ENCODE measurements around the gene GRK6.

Gene GRK6

DNA sequence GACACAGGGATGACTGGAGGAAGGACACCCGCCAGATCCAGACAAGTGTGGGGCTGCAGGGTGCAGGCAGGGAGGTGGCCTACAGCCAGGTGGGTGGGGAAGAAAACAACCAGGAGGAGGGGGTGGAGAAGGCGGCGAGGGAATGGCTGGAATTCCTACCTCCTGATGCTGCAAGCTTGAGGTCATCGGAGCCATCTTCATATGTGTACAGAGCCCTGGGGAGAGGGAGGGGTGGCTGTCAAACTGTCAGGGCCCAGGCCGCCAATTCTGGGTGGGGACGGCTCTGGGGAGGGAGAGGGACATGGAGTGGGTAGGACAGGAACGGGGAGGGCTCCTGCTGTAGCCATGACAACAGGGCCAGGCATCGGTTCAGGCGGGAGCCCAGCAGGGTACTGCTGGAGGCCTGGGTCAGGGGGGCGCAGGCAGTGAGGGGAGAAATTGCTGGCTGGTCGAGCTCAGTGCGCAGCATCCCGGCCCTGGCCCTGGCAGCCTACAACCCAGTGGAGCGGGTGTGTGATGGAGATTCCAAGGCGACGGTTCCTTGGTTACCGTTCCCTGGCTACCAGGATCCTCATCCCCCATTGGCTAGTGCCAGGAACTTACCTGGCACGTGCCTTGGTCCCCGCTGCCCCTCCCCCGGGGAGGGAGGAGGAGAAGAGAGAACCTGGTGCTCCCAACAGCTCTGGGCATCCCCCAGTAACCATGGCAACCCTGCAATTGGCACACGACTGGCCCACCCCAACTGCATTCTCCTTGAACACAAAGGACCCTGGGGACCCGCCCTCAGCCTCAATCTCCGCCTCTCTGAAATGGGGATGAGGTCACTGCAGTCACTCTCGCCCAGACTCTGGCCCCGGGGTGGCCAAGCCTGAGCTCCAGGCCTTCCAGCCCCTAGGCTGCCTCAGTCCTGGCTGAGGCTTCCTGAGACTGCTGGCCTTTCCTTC lies 42.5 kb downstream of the GRK6 start:
- in situ Hi-C loops (cut with MboI; ENCODE audit: low sequenced_read_pairs), result no loop called here

DNA sequence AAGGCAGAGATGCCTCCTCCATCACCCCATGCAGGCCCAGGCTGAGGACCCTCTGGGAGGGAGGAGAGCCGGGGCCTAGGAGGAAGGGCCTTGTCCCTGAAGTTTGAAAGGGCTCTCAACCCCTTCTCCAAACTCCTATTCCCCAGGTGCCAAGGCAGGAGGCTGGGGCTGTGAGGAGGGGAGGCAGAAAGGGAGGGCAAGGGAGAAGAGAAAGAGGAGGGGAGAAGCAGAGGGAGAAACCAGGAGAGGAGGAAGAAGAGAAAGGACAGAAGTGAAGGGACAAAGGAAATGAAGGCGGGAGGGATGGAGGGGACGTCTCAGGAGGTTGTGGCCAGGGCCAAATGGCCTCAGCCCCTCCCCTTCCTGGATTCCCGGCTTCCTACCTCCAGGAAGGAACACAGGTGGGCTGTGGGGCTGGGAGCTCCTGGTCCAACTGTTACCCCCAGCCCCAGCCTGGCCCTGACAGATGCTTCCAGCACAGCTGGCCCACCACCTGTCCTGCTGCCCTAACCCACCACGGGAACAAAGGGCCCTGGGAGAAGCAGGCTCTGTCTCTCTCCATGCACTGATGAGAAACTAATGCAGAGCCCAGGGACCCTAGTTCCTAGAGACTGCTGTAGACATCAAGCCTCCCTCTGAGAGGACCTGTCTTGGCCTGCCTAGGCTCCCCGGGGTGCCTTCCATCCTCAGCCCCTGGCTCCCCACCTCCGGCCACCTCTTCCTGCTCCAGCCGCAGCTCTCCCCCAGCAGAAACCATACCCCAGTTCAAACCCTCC lies 43.5 kb downstream of the GRK6 start:
- in situ Hi-C loops (cut with MboI; ENCODE audit: low sequenced_read_pairs), result no loop called here

DNA sequence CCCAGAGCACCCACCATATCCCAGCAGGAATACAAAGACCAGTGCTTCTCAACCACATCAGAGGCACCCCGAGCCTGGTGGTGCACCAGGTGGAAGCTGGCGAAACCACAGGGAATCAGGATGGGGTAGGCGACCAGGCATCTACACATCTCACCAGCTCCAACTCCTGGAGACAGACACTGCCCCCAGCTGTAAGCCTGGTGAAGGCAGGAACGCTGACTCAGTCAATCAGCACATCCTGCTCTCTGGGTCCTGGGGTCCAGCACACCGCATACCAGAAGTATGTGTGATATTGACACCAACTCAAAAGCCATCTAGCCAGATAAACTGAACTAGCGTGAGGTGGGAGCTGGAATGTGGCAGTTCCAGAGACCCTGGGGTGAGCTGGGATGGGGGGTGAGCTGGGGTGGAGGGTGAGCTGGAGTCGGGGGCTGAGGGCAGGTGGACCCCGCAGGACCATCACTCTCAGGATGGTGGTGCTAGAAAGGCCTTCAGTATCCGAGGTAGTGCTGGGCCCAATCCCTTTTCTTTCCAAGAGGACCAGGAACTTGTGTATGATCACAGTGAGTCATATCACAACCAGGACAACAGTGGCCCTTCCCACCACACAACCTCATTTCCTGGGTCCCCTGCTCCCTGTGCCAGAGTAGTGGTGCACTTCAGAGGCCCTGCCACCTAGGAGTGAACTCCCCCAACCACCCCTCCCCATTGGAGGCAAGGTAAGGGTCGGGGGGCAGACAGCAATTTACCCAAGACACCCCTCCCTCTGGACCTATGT lies 44.5 kb downstream of the GRK6 start:
- in situ Hi-C loops (cut with MboI; ENCODE audit: low sequenced_read_pairs), result no loop called here

DNA sequence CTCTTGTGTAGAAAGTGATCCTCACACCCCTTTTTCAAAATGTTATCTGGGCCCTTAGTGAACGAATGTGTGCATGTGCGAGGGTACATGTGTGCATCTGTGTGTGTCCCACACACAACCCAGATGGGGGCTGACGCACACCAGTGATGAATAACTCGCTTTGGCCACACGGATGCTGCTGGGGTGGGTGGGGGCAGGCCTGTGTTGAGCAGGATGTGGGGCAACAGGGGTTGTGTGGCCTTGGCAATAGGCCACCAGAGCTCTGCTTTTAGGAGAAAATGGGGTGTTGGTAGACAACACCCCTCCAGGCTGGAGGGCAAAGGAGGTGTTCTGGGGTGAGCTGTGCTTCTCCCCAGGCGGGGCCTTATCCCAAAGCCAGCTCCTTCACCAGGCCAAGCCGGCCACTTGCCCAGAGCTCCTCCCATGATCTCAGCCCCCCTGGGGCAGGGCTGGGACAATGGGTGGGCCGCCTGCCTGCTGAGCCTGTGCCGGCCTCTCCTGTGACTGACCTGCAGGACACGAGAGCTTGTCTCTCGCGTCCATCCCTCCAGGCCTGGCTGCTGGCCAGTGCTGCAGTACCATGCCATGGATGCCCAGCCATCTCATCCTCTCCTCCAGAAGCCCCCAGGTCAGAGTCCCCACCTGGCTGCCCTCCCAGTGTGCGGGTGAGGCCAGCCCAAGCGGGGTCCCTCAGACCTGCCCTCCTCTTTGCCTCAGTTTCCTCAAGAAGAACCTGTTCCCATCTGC lies 45.3 kb downstream of the GRK6 start:
- in situ Hi-C loops (cut with MboI; ENCODE audit: low sequenced_read_pairs), result no loop called here

DNA sequence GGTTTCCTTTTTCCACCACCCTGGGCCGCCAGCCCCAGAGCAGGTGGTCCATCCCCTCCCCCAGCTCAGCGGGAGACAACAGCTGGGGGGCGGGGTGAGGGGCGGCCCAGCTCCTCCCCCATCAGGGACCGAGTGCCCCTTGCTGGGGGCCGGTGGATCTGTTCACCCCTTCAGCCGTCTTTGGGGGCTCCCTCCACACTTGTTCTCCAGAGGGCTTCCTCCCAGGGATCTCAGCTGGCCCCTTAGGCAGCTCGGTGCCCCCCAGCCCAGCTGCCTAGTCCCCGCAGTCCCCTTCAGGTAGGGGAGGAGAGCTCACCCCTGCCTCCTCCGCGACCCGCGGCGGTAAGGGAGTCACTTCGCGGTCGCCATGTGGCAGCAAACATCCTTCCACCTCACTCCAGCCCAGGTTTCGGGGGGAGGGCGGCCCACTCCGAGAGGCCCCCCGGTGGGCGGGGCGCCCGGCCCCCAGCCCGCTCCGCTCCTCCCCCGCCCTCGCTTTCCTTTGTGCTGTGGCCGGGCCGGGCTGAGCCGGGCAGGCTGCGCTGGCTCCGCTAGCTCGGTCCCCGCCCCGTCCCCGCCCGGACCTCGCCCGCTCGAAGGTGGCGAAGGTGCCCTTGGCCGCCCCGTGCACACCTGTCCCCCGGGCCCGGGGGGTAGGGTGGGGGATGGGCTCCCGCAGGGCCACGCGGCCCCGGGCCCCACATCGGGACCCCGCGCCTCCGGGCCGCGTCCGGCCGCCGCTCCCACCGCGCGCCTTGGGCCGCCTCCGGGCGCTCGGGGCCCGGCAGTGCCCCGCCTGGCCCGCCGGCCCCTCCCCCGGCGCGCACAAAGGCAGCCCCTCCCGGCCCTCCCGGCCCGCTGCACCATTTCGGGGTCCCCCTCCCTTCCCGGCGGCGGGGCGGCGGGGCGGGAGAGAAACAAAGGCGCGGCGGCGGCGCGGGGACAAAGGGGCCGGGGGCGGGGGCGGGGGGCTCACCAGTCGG lies 46.3 kb downstream of the GRK6 start:
- in situ Hi-C loops (cut with MboI; ENCODE audit: low sequenced_read_pairs), result no loop called here

DNA sequence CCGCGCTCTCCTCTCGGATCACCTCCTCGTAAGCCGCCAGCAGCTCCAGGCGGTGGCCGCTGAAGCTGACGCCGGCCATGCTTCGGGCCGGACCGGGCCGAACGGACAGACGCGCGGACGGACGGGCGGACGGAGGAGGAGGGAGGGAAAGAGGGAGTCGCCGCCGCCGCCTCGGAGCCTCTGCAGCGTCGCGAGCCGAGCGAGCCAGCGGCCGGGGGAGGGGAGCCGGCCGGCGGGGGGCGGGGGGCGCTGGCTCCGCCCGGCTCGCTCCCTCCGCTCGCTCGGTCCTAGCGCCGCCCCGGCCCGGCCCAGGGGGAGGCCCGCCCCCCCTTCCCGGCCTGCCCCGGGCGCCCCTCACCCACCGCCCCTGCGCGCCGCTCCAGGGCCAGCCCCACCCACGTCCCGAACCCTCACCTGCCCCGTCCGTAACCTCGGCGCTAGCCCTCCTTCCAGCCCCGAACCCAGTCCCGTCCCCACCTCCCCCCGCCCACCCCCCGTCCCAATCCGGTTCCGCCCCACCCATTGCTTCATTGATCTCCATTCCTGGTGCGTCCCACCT lies 47.0 kb downstream of the GRK6 start, which contains the start of gene DBN1:
Gene DBN1, minus strand, starts transcription at position 192 of the 559 bp plus-strand sequence. Its CDS starts 113 bp downstream, at position 79.
- in situ Hi-C loops (cut with MboI; ENCODE audit: low sequenced_read_pairs), result no loop called here

DNA sequence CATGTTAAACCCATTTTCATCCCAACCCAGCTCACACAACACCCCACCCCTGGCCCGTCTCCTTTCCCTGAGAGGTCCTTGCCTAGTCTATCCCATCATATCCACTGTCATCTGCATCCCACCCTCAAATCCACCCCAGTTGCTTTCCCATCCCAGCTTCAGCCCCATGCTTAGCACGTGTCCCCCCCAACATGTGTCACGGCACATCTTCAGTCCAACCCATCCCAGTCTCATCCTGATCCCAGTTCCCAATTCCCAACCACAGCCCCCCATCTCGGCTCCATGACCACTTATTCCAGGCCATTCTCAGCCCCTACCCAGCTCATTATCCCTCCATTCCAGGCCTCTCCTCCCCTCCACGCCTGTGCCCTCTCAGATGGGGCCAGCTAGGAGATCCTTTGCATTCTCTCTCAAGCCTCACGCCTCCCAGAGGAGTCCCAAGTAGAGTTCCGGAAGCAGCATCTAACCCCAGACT lies 47.6 kb downstream of the GRK6 start:
- in situ Hi-C loops (cut with MboI; ENCODE audit: low sequenced_read_pairs), result no loop called here

DNA sequence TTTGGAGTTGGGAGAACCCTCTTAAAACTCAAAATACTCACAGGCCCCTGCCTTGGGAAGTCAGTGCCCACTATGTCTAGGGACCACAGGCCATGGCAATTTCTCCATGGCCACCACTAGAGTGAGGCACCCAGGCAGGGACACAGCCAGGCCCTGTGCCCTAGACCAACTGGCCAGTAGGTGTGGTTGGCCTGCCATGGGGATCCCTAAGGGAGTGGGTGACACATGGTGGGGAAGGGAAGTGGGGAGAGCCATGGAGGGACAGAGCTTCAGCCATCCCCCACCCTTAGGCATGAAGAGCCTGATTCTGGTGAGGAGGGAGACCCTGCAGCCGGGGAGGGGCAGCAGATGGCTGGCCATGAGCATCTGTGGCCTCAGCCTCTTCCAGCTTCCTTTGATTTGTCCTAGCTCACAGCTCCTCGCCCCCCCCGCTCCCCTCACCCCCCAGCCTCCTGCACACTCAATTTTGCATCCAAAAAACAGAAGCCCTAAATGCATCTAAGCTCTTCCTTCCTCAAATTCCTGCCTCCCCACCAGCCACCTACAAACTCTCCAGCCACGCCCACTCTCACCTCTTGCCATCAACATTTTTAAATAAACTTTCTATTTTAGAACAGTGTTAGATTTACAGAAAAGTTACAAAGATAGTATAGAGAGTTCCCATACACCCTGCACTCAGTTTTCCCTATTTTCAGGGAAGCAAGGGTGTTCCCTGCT lies 48.5 kb downstream of the GRK6 start:
- in situ Hi-C loops (cut with MboI; ENCODE audit: low sequenced_read_pairs), result no loop called here

DNA sequence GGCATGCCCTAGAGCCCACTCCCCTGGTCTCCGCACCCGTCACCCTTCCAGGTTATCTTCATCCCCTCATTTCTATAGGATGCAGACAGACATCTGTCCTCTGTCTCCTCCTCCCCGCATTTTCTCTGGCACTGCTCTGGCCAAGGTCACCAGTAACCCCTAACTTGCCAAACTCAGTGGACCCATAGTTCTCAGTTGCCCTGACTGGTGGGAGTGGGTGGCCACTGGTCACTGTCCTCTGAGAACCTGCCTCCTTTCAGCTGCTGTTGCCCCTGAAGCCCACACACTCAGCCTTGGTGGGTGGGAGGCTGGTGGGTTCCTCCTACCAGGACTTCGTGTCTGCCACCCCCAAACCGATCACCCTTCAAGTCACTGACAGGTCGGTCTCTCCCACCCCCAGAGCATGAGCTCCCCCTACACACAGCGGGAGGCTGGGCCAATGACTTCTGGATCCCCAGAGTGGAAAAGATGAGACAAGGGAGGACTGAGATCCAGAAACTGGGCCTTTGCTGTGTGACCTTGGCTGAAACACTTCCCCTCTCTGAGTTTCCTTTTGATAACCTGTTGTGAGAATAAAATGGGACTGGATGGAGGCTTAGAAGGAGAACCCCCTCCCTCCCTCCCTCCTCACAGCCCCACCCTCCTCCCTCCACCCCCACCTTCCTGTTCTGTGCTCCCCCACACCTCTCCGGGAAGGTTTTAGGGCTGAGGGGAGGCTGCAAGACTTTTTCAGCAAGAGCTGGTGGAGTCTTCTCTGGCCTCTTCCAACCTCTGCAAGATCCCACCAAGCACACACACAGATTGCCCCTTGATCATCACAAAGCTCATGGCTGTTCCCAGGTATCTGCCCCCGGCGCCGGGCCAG lies 49.3 kb downstream of the GRK6 start:
- in situ Hi-C loops (cut with MboI; ENCODE audit: low sequenced_read_pairs), result no loop called here

DNA sequence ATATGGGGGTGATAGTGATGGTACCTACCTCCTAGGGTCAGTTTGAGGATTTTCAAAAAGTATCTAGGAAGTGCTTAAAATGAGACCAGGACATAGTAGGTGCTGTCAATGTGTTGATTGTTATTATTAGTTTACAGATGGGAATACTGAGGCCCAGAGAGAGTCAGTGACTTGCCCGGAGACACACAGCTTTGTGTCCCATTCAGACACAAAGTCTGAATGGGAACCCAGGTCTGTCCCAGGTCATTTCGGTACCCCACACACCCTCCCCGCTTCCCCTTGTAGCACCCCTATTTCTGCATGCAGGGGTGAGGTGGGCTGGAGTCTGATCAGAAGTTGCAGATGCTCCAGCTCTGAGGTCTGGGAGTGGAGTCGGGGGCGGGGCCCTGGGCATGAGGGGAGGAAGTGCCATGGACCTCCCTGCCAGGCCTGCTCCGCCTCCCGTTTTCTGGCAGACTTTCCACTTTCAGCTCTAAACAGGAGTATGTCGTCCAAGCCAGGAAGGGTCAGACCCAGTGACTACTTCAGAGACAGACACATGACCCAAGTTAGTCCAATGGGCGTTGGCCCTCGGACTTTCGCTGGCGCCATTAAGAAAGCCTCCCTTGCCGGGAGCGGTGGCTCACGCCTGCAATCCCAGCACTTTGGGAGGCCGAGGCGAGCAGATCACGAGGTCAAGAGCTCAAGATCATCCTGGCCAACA lies 50.2 kb downstream of the GRK6 start:
- in situ Hi-C loops (cut with MboI; ENCODE audit: low sequenced_read_pairs), result no loop called here

DNA sequence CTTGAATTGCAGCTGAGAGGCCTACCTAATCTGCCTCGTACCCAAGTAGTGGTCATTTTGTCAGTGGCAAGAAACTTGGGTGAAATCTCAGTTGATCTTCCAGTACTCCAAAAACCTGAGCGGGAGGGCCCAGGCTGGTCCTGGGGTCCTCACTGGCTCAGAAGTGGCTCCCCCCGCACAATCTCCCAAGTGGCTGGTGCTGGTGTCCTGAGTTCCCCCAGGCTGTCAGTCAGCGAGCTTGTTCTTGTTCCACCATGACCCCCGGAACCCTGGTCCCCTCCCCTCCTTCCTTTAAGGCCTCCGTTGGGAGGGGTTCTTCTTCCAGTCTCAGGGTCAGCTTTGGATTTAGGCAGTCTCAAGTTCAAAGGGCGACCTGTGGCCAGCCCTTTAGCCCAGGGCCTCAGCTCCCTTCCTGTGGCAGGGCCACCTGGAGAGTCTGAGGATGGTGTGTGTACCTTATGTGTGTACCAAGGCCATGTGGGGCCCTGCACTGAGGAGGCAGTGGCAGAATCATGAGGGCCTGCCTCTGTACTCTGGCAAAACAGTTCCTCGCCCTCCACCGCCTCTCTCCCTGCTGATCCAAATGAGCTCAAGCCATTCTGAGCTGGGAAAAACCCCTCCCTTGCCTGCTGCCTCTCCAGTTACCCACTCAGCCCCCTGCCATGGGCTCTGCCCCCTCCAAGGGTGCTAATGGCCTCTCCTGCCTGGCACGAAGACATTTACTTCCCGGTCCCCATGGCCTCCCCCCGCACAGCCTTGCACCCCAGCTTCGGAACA lies 51.4 kb downstream of the GRK6 start:
- in situ Hi-C loops (cut with MboI; ENCODE audit: low sequenced_read_pairs), result no loop called here

DNA sequence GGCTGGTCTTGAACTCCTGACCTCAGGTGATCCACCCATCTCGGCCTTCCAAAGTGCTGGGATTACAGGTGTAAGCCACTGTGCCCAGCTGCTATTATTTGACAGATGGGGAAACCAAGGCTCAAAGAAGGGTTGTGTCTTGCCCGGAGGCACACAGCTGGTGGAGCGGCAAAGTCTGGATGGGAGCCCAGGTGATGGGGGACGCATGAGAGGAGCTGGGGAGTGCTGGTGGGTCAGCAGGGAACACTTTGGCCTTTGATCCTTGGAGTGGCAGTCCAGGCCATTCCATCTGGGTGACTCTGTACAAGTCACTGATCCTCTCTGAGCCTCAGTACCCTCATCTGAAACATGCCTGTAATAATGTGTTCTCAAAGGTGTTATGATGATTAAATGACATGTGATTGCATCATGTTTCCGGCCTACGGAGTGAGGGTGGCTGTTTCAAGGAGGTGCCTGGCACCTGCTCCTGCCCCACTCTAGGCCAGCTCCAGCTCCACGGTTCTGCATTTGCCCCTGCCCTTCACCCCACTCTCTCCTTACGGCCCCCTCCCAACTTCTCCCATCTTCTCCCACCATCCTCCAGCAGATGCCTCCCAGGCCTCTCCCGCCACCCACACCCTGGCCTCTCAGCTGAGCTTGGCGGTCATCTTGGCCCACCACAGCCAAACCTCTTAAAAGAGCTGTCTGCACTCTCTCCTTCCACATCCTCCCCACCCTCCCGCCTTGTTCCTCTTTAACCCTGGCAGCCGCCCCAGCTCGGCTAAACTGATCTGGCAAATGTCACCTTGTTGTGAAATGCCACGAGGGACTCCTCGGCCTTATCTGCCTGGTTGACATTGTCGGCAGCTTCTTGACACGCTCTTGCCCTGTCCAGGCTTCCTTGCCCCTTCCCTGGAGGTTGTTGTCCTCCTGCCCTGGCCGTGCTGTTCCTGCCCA lies 52.5 kb downstream of the GRK6 start:
- in situ Hi-C loops (cut with MboI; ENCODE audit: low sequenced_read_pairs), result no loop called here

DNA sequence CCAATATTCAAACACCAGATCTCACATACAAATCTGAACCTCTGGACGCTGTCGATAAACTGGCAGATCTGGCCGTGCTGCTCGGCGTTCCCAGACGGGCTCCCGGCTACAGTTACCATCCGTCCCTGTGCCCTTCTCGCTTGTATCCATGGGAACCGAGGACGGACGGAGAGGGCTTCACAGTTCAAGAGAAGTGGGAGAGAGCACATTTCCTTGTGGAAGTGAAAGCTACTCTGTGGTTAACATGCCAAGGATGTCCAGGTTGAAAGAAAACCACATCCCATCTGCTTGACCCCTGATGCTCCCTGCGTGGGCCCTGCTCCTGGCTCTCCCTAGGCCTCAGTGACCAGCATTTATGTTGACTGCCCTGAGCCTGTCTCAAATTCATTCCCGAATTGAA lies 53.3 kb downstream of the GRK6 start:
- in situ Hi-C loops (cut with MboI; ENCODE audit: low sequenced_read_pairs), result no loop called here

DNA sequence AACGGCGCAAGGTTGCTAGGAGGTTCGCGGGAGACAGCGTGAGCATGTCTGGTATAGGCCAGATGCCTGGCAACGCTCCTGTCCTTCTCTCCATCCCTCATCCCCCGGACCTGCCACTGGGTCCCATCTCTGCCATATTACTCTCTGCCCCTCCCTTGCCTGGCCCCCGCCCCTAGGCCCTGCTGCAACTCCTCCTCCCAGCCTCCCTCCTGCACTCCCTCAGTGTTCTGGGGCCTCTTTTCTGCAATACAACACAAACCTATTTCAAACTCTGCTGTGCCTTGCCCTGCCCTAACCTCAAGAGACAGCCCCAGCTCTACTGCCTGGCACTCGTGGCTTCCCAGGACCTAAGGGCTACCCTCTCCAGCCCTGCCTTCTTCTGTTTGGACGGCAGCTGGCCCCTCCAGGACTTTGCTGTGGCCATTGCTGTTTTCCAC lies 55.9 kb downstream of the GRK6 start:
- in situ Hi-C loops (cut with MboI; ENCODE audit: low sequenced_read_pairs), result no loop called here

DNA sequence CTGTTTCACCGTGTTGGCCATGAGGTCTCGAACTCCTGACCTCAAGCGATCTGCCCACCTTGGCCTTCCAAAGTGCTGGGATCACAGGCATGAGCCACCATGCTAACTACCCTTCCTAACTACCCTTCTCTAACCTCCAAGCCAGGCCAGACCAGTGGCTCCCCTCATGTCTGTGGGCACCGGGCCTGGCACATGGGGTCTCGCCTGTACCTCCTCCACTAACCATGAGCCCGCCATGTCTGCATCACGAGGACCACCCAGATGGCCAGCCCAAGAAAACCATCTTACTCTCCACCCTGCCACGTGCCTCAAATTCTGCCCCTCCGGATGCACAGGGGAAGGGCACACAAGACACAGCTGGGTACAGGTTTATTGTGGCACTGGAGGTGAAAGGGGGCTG lies 56.6 kb downstream of the GRK6 start:
- in situ Hi-C loops (cut with MboI; ENCODE audit: low sequenced_read_pairs), result no loop called here
